Mesothelial cell of epicardium (in vitro differentiated cells): ENCODE measurements around the gene NKX2-3. TPM values are rescaled to one million over a fixed set of nuclear protein-coding genes. Genes with fewer than 3 reads are reported as not detected.

ENCODE experiments used
- DNase-seq, 2 experiments: peaks; one replicate each; pipeline ENCODE4 v3.0.0; 2021; ENCODE audit warnings: low spot score in 2 of 2; ENCODE audit not compliant: unreplicated experiment in 2 of 2
- H3K27ac Mint-ChIP-seq: 2 replicates; pipeline ENCODE4 v1.8.0; 2021; ENCODE audit warnings: mixed read lengths
- H3K27me3 Mint-ChIP-seq: 2 replicates; pipeline ENCODE4 v1.8.0; 2021; ENCODE audit warnings: low read depth, mixed read lengths
- H3K36me3 Mint-ChIP-seq: 2 replicates; pipeline ENCODE4 v1.8.0; 2021; ENCODE audit warnings: mixed read lengths
- H3K4me1 Mint-ChIP-seq: 2 replicates; pipeline ENCODE4 v1.8.0; 2021; ENCODE audit warnings: mixed read lengths
- H3K4me3 Mint-ChIP-seq: 2 replicates; pipeline ENCODE4 v1.8.0; 2021; ENCODE audit warnings: mild to moderate bottlenecking, moderate library complexity, mixed read lengths
- H3K9me3 Mint-ChIP-seq: 2 replicates; pipeline ENCODE4 v1.8.0; 2021; ENCODE audit warnings: mixed read lengths
- CTCF ChIP-seq: fragments of 200-600 bp; sonication (generic); IDR thresholded peaks from one replicate; pipeline ENCODE4 v1.5.0; 2021; ENCODE audit warnings: antibody characterized with exemption; ENCODE audit not compliant: unreplicated experiment
- total RNA-seq: library from RNA; stranded (reverse); gene quantifications from 3 replicates; pipeline ENCODE4 v1.2.1, GENCODE V29; 2021

NKX2-3 gene
- total RNA-seq, 1 donor from 2014 or later: not detected

DNA sequence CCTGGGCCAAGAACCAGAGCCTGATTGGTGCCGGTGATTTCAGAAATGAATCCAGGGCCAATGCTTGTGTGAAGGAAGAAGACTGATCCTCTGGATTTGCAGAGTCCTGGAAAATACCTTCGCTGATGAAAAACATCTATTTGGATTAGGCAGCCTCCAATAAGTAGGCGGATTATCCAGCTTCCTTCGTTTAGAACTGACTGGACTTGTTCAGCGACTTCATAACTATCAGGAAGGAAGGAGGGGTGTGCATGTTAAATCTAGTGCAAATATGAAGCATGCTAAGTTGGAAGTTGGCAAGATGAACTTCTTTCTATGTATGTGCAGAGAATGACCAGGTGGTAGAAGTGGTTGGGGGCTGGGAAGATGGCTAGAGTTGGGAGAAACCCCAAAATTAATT lies 41.0 kb downstream of the NKX2-3 start:
- Mint-ChIP-seq H3K27ac (no peak overlapping the region), H3K4me3 (no peak overlapping the region), H3K4me1 (peaks cover 7% of the 10 kb centered on the region), H3K36me3 (no peaks in the 10 kb centered on the region), H3K9me3 (no peaks in the 10 kb centered on the region), H3K27me3 (peaks cover 16% of the 10 kb centered on the region)
- DNase-seq: no peak
- TF ChIP-seq CTCF: no peak

- Mint-ChIP-seq H3K27ac (no peak overlapping the region), H3K9me3 (no peaks in the 10 kb centered on the region), H3K4me1 (no peaks in the 10 kb centered on the region), H3K4me3 (no peak overlapping the region), H3K27me3 (peaks cover 28% of the 10 kb centered on the region), H3K36me3 (no peaks in the 10 kb centered on the region)
- DNase-seq: no peak
- TF ChIP-seq CTCF: no peak
Measured at GRCh38 chr10:99579971-99580370, 47.2 kb downstream of the NKX2-3 start.

GRCh38 chr10:99582255-99582770 lies 49.6 kb downstream of the NKX2-3 start:
- no peaks in the 10 kb centered on the region for H3K4me1 Mint-ChIP-seq
- H3K9me3 Mint-ChIP-seq: no peaks in the 10 kb centered on the region
- H3K4me3 Mint-ChIP-seq: no peak overlapping the region
- peaks cover 32% of the 10 kb centered on the region for H3K27me3 Mint-ChIP-seq
- no peaks in the 10 kb centered on the region for H3K36me3 Mint-ChIP-seq
- no peak for TF ChIP-seq CTCF
- no peak for DNase-seq
- no peak overlapping the region for H3K27ac Mint-ChIP-seq

DNA sequence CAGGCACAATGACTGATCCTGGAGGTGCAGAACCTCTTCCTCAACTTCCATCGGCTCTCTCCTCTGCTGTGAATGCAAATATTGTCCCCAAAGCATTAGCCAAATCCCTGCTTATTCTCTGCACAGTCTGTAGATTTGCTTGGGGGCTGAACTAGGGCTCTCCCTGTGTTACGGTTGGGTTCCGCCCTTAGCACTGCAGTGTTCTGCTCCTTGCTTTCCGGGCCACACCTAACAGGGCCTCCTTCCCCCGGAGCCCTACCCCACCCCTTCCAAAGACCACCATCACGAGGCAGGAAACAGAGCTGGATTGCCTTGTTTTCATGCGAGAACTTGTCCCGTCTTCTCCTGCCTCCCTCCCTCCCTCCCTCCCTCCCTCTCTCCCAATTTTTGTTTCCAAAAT lies 50.9 kb downstream of the NKX2-3 start:
- Mint-ChIP-seq H3K4me3 (no peak overlapping the region), H3K9me3 (no peaks in the 10 kb centered on the region), H3K27me3 (peaks cover 32% of the 10 kb centered on the region), H3K36me3 (no peaks in the 10 kb centered on the region), H3K27ac (no peak overlapping the region), H3K4me1 (no peaks in the 10 kb centered on the region)
- TF ChIP-seq CTCF: no peak
- DNase-seq: no peak

Other genes starting within 250 kb of the NKX2-3 start
- gene CNNM1, start 203.6 kb upstream of the NKX2-3 start, total RNA-seq: 0.27 to 0.49 TPM (median 0.31 TPM) in 3 replicates
- gene GOT1, start 102.3 kb upstream of the NKX2-3 start, total RNA-seq: 21.6 to 24.4 TPM (median 22.9 TPM) in 3 replicates
- gene SLC25A28, start 87.5 kb downstream of the NKX2-3 start, total RNA-seq: 41.2 to 44.8 TPM (median 41.4 TPM) in 3 replicates
- gene ENTPD7, start 126.6 kb downstream of the NKX2-3 start, total RNA-seq: 20.6 to 21.2 TPM (median 21.1 TPM) in 3 replicates
- gene COX15, start 199.2 kb downstream of the NKX2-3 start, total RNA-seq: 52.0 to 53.0 TPM (median 52.6 TPM) in 3 replicates
- gene CUTC, start 199.3 kb downstream of the NKX2-3 start, total RNA-seq: 10.4 to 13.3 TPM (median 10.6 TPM) in 3 replicates
- 0.71 to 0.87 TPM (median 0.79 TPM) in 3 replicates for gene ABCC2, start 249.7 kb downstream of the NKX2-3 start, total RNA-seq